Sigmoid colon (tissue), 7 donors: Measurements from ENCODE around the gene EVI5L. TPM values are rescaled to one million over a fixed set of nuclear protein-coding genes. Genes with fewer than 3 reads are reported as not detected.
A peak's percentile ranks its signal among the peaks of the same experiment; 100 is the strongest.

Source experiments
- DNase-seq: peaks from one replicate; pipeline ENCODE4 v3.0.0-alpha.2; 2019
- H3K27ac ChIP-seq, 4 donors: fragments of 200-600 bp; sonication (generic); one replicate each; pipeline ENCODE4 v1.5.1; 2016 to 2019; ENCODE audit warnings: mild to moderate bottlenecking in 1 of 4
- H3K27me3 ChIP-seq, 3 donors: fragments of 200-600 bp; sonication (generic); one replicate each; pipeline ENCODE4 v1.5.1; 2019; ENCODE audit warnings: mild to moderate bottlenecking in 1 of 3
- H3K36me3 ChIP-seq, 4 donors: fragments of 200-600 bp; sonication (generic); one replicate each; pipeline ENCODE4 v1.5.1; 2016 to 2019
- H3K4me1 ChIP-seq, 4 donors: fragments of 200-600 bp; sonication (generic); one replicate each; pipeline ENCODE4 v1.5.1; 2017 to 2019
- H3K4me3 ChIP-seq, 4 donors: fragments of 200-600 bp; sonication (generic); one replicate each; pipeline ENCODE4 v1.5.1; 2017 to 2019; ENCODE audit warnings: mild to moderate bottlenecking in 2 of 4, moderate library complexity in 1 of 4
- H3K9me3 ChIP-seq, 4 donors: fragments of 200-600 bp in 3 of 4; sonication (generic) in 3 of 4; one replicate each; pipeline versions ENCODE4 v1.5.1 to v1.6.1; 2013 to 2019
- CTCF ChIP-seq, 4 experiments: fragments of 450-650 bp in 3 of 4; fragments of 200-600 bp in 1 of 4; IDR thresholded peaks; one replicate each; pipeline ENCODE4 v1.5.1; 2016 to 2019; ENCODE audit warnings: antibody characterized with exemption in 4 of 4, mild to moderate bottlenecking in 3 of 4, moderate library complexity in 2 of 4
- EP300 ChIP-seq, 4 donors: sonication (generic); formaldehyde crosslinking; IDR thresholded peaks; one replicate each; pipeline ENCODE4 v1.6.1; 2017; ENCODE audit warnings: antibody characterized with exemption in 4 of 4
- POLR2A ChIP-seq, 2 donors: fragments of 450-650 bp; IDR thresholded peaks; one replicate each; pipeline ENCODE4 v1.6.1; 2016; ENCODE audit warnings: antibody characterized with exemption in 2 of 2, mild to moderate bottlenecking in 2 of 2, moderate library complexity in 2 of 2
- POLR2AphosphoS5 ChIP-seq, 4 donors: sonication (generic); formaldehyde crosslinking; IDR thresholded peaks; one replicate each; pipeline ENCODE4 v1.6.1; 2017; ENCODE audit warnings: antibody characterized with exemption in 4 of 4
- WGBS, 2 donors: extraction: QIAGEN DNeasy Blood & Tissue Kit; methylation state at CpG; one replicate each; pipeline ENCODE4 v1.1.7; 2013; 5-methylcytosine and 5-hydroxymethylcytosine counted together
- intact Hi-C: fragments of 100-400 bp; cut with DNase I; formaldehyde crosslinking; loops from one replicate; pipeline ENCODE4 v1.15.1; 2023
- polyA plus RNA-seq, 3 donors: library from polyadenylated mRNA; stranded (reverse); fragments of 200-250 nt; gene quantifications; one replicate each; pipeline ENCODE4 v1.2.3, GENCODE V29; 2013
- total RNA-seq, 4 donors: library from RNA; depleted of rRNA; stranded (reverse); fragments of >200 nt; gene quantifications; one replicate each; pipeline ENCODE4 v1.1.0, GENCODE V29; 2016
- donor health status: healthy with polysubstance abuse.
- donor health status: Bipolar disorder and iron deficiency.
- donor health status: healthy.

EVI5L gene
- total and polyA plus RNA-seq, 7 donors = 5.3 to 18.6 (median 10.3) TPM

- WGBS, 2 donors = 54 to 57% methylated on average over 47 of the region's 47 CpGs
- H3K27me3 ChIP-seq = peaks cover 33 to 57% (median 56%) of the 10 kb centered on the region in 3 donors
- peak overlapping the region in 2 of 4 donors; percentile 12 to 26 for H3K4me3 ChIP-seq
- intact Hi-C loops = no loop called here
- TF ChIP-seq POLR2AphosphoS5 (IDR thresholded peaks at IDR 0.05) = no peak
- no peak for TF ChIP-seq EP300 (IDR thresholded peaks at IDR 0.05)
- no peak for TF ChIP-seq CTCF (IDR thresholded peaks at IDR 0.05)
- no peak for TF ChIP-seq POLR2A (IDR thresholded peaks at IDR 0.05)
- H3K4me1 ChIP-seq = peaks cover 0 to 55% (median 48%) of the 10 kb centered on the region in 4 donors
- no peak for DNase-seq
- H3K9me3 ChIP-seq = no peaks in the 10 kb centered on the region
- no peak overlapping the region for H3K27ac ChIP-seq
- no peaks in the 10 kb centered on the region for H3K36me3 ChIP-seq
Measured at GRCh38 chr19:7872306-7873204, 42.5 kb downstream of the EVI5L start.

GRCh38 chr19:7873304-7874075 is 43.5 kb downstream of the EVI5L start:
- Histone ChIP-seq H3K9me3 (no peaks in the 10 kb centered on the region), H3K27me3 (peaks cover 25 to 48% (median 46%) of the 10 kb centered on the region in 3 donors), H3K36me3 (no peaks in the 10 kb centered on the region), H3K4me1 (peaks cover 0 to 52% (median 44%) of the 10 kb centered on the region in 4 donors), H3K4me3 (peak overlapping the region in 3 of 4 donors; percentile 5 to 32 (median 31)), H3K27ac (no peak overlapping the region)
- TF ChIP-seq POLR2AphosphoS5 (IDR thresholded peaks at IDR 0.05) (no peak), EP300 (IDR thresholded peaks at IDR 0.05) (no peak), CTCF (IDR thresholded peaks at IDR 0.05) (no peak), POLR2A (IDR thresholded peaks at IDR 0.05) (no peak)
- 18 to 19% methylated on average over 53 of the region's 53 CpGs for WGBS, 2 donors
- no peak for DNase-seq
- intact Hi-C loops = no loop called here

GRCh38 chr19:7874076-7874896 is 44.3 kb downstream of the EVI5L start, which contains the start of gene PRR36:
Gene PRR36 (minus strand): TSS chr19:7874390. CDS start chr19:7873689, 701 bp downstream.
- intact Hi-C loops = no loop called here
- no peak for DNase-seq
- WGBS, 2 donors = 1 to 2% methylated on average over 88 of the region's 88 CpGs
- H3K27ac ChIP-seq = no peak within 1 kb of the TSS
- peaks cover 0 to 44% (median 36%) of the 10 kb centered on the region in 4 donors for H3K4me1 ChIP-seq
- H3K36me3 ChIP-seq = no peaks in the 10 kb centered on the region
- peak within 1 kb of the TSS in 3 of 4 donors; percentile 5 to 32 (median 31) for H3K4me3 ChIP-seq
- TF ChIP-seq EP300 (IDR thresholded peaks at IDR 0.05) = no peak
- TF ChIP-seq POLR2A (IDR thresholded peaks at IDR 0.05) = no peak
- no peak for TF ChIP-seq CTCF (IDR thresholded peaks at IDR 0.05)
- TF ChIP-seq POLR2AphosphoS5 (IDR thresholded peaks at IDR 0.05) = no peak
- H3K27me3 ChIP-seq = peaks cover 25 to 45% (median 43%) of the 10 kb centered on the region in 3 donors
- no peaks in the 10 kb centered on the region for H3K9me3 ChIP-seq

- H3K4me1 ChIP-seq = peaks cover 0 to 38% (median 30%) of the 10 kb centered on the region in 4 donors
- peak overlapping the region in 1 of 4 donors; percentile 31 for H3K4me3 ChIP-seq
- intact Hi-C loops = no loop called here
- peaks cover 25 to 45% (median 43%) of the 10 kb centered on the region in 3 donors for H3K27me3 ChIP-seq
- WGBS, 2 donors = 26 to 32% methylated on average over 12 of the region's 12 CpGs
- H3K9me3 ChIP-seq = no peaks in the 10 kb centered on the region
- DNase-seq = no peak
- TF ChIP-seq EP300 (IDR thresholded peaks at IDR 0.05) = no peak
- no peak for TF ChIP-seq POLR2A (IDR thresholded peaks at IDR 0.05)
- TF ChIP-seq CTCF (IDR thresholded peaks at IDR 0.05) = no peak
- TF ChIP-seq POLR2AphosphoS5 (IDR thresholded peaks at IDR 0.05) = no peak
- H3K27ac ChIP-seq = no peak overlapping the region
- H3K36me3 ChIP-seq = no peaks in the 10 kb centered on the region
Measured at GRCh38 chr19:7874897-7875273, 44.9 kb downstream of the EVI5L start.
